ENCODE data around the gene SNTG2.
"Not testable (repeated sequence)": the region's sequence is repeated elsewhere in the genome, so short reads cannot be mapped to it uniquely, and the experiment has no call there.

SNTG2 gene

GRCh38 chr2:1339388-1340140 is 388.9 kb downstream of the SNTG2 start:
- no peak for DNase-seq

GRCh38 chr2:1340141-1340512 is 389.5 kb downstream of the SNTG2 start:
- no peak for DNase-seq

GRCh38 chr2:1341404-1342120 is 390.9 kb downstream of the SNTG2 start:
- DNase-seq = peak in 1 of 2 experiments; percentile 43

GRCh38 chr2:1348789-1349188 is 398.1 kb downstream of the SNTG2 start:
- DNase-seq = no peak

- DNase-seq = no peak
Observed at GRCh38 chr2:1350111-1350510, 399.5 kb downstream of the SNTG2 start.

GRCh38 chr2:1353124-1353523 is 402.5 kb downstream of the SNTG2 start:
- no peak for DNase-seq

- DNase-seq = no peak
Observed at GRCh38 chr2:1353543-1353942, 402.9 kb downstream of the SNTG2 start.

- DNase-seq = no peak
Observed at GRCh38 chr2:1360144-1360543, 409.5 kb downstream of the SNTG2 start.

GRCh38 chr2:1360557-1361250 is 410.1 kb downstream of the SNTG2 start:
- DNase-seq = no peak

- no peak for DNase-seq
Observed at GRCh38 chr2:1363367-1363766, 412.7 kb downstream of the SNTG2 start.

- no peak for DNase-seq
Observed at GRCh38 chr2:1366546-1367134, 416.0 kb downstream of the SNTG2 start.

- DNase-seq = no peak
Observed at GRCh38 chr2:1367601-1368000, 417.0 kb downstream of the SNTG2 start.

- no peak for DNase-seq
Observed at GRCh38 chr2:1369905-1370304, 419.3 kb downstream of the SNTG2 start.

GRCh38 chr2:1370461-1370860 is 419.8 kb downstream of the SNTG2 start:
- DNase-seq = no peak

GRCh38 chr2:1371082-1371481 is 420.4 kb downstream of the SNTG2 start:
- DNase-seq = no peak

- DNase-seq = no peak
Observed at GRCh38 chr2:1373830-1374229, 423.2 kb downstream of the SNTG2 start.

- no peak for DNase-seq
Observed at GRCh38 chr2:1374287-1374686, 423.6 kb downstream of the SNTG2 start.

GRCh38 chr2:1375794-1376193 is 425.1 kb downstream of the SNTG2 start:
- peak; percentile 35 to 77 for DNase-seq

- DNase-seq = no peak
Observed at GRCh38 chr2:1377473-1377872, 426.8 kb downstream of the SNTG2 start.

- DNase-seq = no peak
Observed at GRCh38 chr2:1378456-1379150, 428.0 kb downstream of the SNTG2 start.

- no peak for DNase-seq
Observed at GRCh38 chr2:1381644-1382043, 431.0 kb downstream of the SNTG2 start.

- not testable (repeated sequence) for DNase-seq
Observed at GRCh38 chr2:1387954-1388725, 437.5 kb downstream of the SNTG2 start.

Data from NCI-H524 (cell line).